Naive B cell (primary cell): ENCODE results near the gene RASD2. TPM values are rescaled to one million over a fixed set of nuclear protein-coding genes. Genes with fewer than 3 reads are reported as not detected.
A peak's percentile ranks its signal among the peaks of the same experiment; 100 is the strongest.

ENCODE experiments used
- ATAC-seq, 2 donors: fragments of 150-1000 bp; cut with Tn5 transposase; 2 replicates each; pipeline ENCODE4 v1.10.0; 2021; ENCODE audit warnings: low read depth in 2 of 2, mild to moderate bottlenecking in 2 of 2, moderate library complexity in 2 of 2
- DNase-seq: peaks from one replicate; pipeline ENCODE4 v3.0.0; 2022
- H3K27ac Mint-ChIP-seq, 6 donors: one replicate each; pipeline ENCODE4 v1.8.0; 2020 to 2022; ENCODE audit warnings: mild to moderate bottlenecking in 6 of 6, mixed read lengths in 6 of 6, moderate library complexity in 5 of 6, inconsistent platforms in 2 of 6
- H3K27me3 Mint-ChIP-seq, 3 donors: one replicate each; pipeline ENCODE4 v1.8.0; 2021 to 2022; ENCODE audit warnings: mixed read lengths in 3 of 3, mild to moderate bottlenecking in 1 of 3
- H3K36me3 Mint-ChIP-seq, 2 donors: one replicate each; pipeline ENCODE4 v1.8.0; 2020 to 2022; ENCODE audit warnings: mixed read lengths in 2 of 2, inconsistent platforms in 1 of 2, mild to moderate bottlenecking in 1 of 2
- H3K4me1 Mint-ChIP-seq, 3 donors: one replicate each; pipeline ENCODE4 v1.8.0; 2020 to 2022; ENCODE audit warnings: mixed read lengths in 3 of 3, inconsistent platforms in 1 of 3, mild to moderate bottlenecking in 1 of 3, moderate library complexity in 1 of 3
- H3K4me3 Mint-ChIP-seq, 8 donors: one replicate each; pipeline ENCODE4 v1.8.0; 2020 to 2022; ENCODE audit warnings: mild to moderate bottlenecking in 8 of 8, mixed read lengths in 8 of 8, moderate library complexity in 8 of 8, inconsistent platforms in 2 of 8
- H3K9me3 Mint-ChIP-seq, 7 donors: one replicate each; pipeline ENCODE4 v1.8.0; 2020 to 2022; ENCODE audit warnings: mixed read lengths in 7 of 7, mild to moderate bottlenecking in 5 of 7, inconsistent platforms in 2 of 7, moderate library complexity in 1 of 7
- polyA plus RNA-seq, 6 donors: library from polyadenylated mRNA; unstranded; fragments of 300-500 nt; fragmentation: Illumina TruSeq; gene quantifications; one replicate each; pipeline ENCODE4 v1.2.3, GENCODE V29; 2021; ENCODE audit warnings: low read depth in 6 of 6

The RASD2 gene
- polyA plus RNA-seq, 6 donors from 2014 or later, result not detected

GRCh38 chr22:35561796-35562526, 21.3 kb downstream of the RASD2 start:
- no peak overlapping the region for H3K27ac Mint-ChIP-seq
- peaks cover 0 to 9% of the 10 kb centered on the region in 2 donors for H3K36me3 Mint-ChIP-seq
- no peak for DNase-seq
- H3K4me3 Mint-ChIP-seq, result no peak overlapping the region
- H3K9me3 Mint-ChIP-seq, result peaks cover 0 to 5% (median 0%) of the 10 kb centered on the region in 7 donors
- H3K4me1 Mint-ChIP-seq, result peaks cover 0 to 4% (median 0%) of the 10 kb centered on the region in 3 donors
- peaks cover 31 to 70% (median 67%) of the 10 kb centered on the region in 3 donors for H3K27me3 Mint-ChIP-seq
- no peak for ATAC-seq

- no peak overlapping the region for H3K27ac Mint-ChIP-seq
- no peak overlapping the region for H3K4me3 Mint-ChIP-seq
- peaks cover 28 to 64% (median 61%) of the 10 kb centered on the region in 3 donors for H3K27me3 Mint-ChIP-seq
- DNase-seq (no peak), ATAC-seq (no peak)
- peaks cover 0 to 4% (median 0%) of the 10 kb centered on the region in 3 donors for H3K4me1 Mint-ChIP-seq
- H3K9me3 Mint-ChIP-seq, result peaks cover 0 to 5% (median 0%) of the 10 kb centered on the region in 7 donors
- peaks cover 0 to 9% of the 10 kb centered on the region in 2 donors for H3K36me3 Mint-ChIP-seq
These were observed 22.6 kb downstream of the RASD2 start for GRCh38 chr22:35563211-35563610.

- H3K27me3 Mint-ChIP-seq, result peaks cover 33 to 69% (median 69%) of the 10 kb centered on the region in 3 donors
- no peak overlapping the region for H3K4me3 Mint-ChIP-seq
- DNase-seq (no peak), ATAC-seq (no peak)
- peaks cover 0 to 9% of the 10 kb centered on the region in 2 donors for H3K36me3 Mint-ChIP-seq
- peaks cover 0 to 3% (median 0%) of the 10 kb centered on the region in 7 donors for H3K9me3 Mint-ChIP-seq
- peak overlapping the region in 1 of 6 donors; percentile 4 for H3K27ac Mint-ChIP-seq
- peaks cover 0 to 4% (median 0%) of the 10 kb centered on the region in 3 donors for H3K4me1 Mint-ChIP-seq
These were observed 24.6 kb downstream of the RASD2 start for GRCh38 chr22:35564975-35565867.

- no peak overlapping the region for H3K27ac Mint-ChIP-seq
- peaks cover 25 to 52% (median 49%) of the 10 kb centered on the region in 3 donors for H3K27me3 Mint-ChIP-seq
- no peak for DNase-seq
- no peaks in the 10 kb centered on the region for H3K36me3 Mint-ChIP-seq
- no peak for ATAC-seq
- H3K4me1 Mint-ChIP-seq, result peaks cover 0 to 4% (median 0%) of the 10 kb centered on the region in 3 donors
- H3K4me3 Mint-ChIP-seq, result no peak overlapping the region
- no peaks in the 10 kb centered on the region for H3K9me3 Mint-ChIP-seq
These were observed 26.9 kb downstream of the RASD2 start for GRCh38 chr22:35567351-35568141.

- Mint-ChIP-seq H3K4me1 (no peaks in the 10 kb centered on the region), H3K4me3 (no peak overlapping the region), H3K27me3 (peaks cover 23 to 45% (median 43%) of the 10 kb centered on the region in 3 donors), H3K27ac (peak overlapping the region in 1 of 6 donors; percentile 22), H3K9me3 (no peaks in the 10 kb centered on the region), H3K36me3 (no peaks in the 10 kb centered on the region)
- DNase-seq (no peak), ATAC-seq (no peak)
These were observed 28.4 kb downstream of the RASD2 start for GRCh38 chr22:35568751-35569739.

GRCh38 chr22:35569916-35570315, 29.3 kb downstream of the RASD2 start:
- Mint-ChIP-seq H3K27ac (peak overlapping the region in 1 of 6 donors; percentile 22), H3K9me3 (no peaks in the 10 kb centered on the region), H3K36me3 (no peaks in the 10 kb centered on the region), H3K27me3 (peaks cover 21 to 46% (median 37%) of the 10 kb centered on the region in 3 donors), H3K4me1 (no peaks in the 10 kb centered on the region), H3K4me3 (peak overlapping the region in 1 of 8 donors; percentile 23)
- no peak for ATAC-seq
- DNase-seq, result no peak

GRCh38 chr22:35570686-35571194, 30.1 kb downstream of the RASD2 start:
- H3K27me3 Mint-ChIP-seq, result peaks cover 16 to 38% (median 36%) of the 10 kb centered on the region in 3 donors
- H3K4me3 Mint-ChIP-seq, result no peak overlapping the region
- H3K27ac Mint-ChIP-seq, result no peak overlapping the region
- DNase-seq (no peak), ATAC-seq (no peak)
- H3K36me3 Mint-ChIP-seq, result no peaks in the 10 kb centered on the region
- no peaks in the 10 kb centered on the region for H3K4me1 Mint-ChIP-seq
- no peaks in the 10 kb centered on the region for H3K9me3 Mint-ChIP-seq

GRCh38 chr22:35572556-35572955, 31.9 kb downstream of the RASD2 start:
- H3K27ac Mint-ChIP-seq, result no peak overlapping the region
- ATAC-seq (no peak), DNase-seq (no peak)
- peaks cover 16 to 35% (median 31%) of the 10 kb centered on the region in 3 donors for H3K27me3 Mint-ChIP-seq
- H3K4me1 Mint-ChIP-seq, result peaks cover 0 to under 1% (median 0%) of the 10 kb centered on the region in 3 donors
- no peaks in the 10 kb centered on the region for H3K36me3 Mint-ChIP-seq
- H3K4me3 Mint-ChIP-seq, result no peak overlapping the region
- no peaks in the 10 kb centered on the region for H3K9me3 Mint-ChIP-seq

GRCh38 chr22:35575116-35575748, 34.6 kb downstream of the RASD2 start:
- no peaks in the 10 kb centered on the region for H3K36me3 Mint-ChIP-seq
- H3K4me1 Mint-ChIP-seq, result peaks cover 0 to 5% (median 0%) of the 10 kb centered on the region in 3 donors
- H3K27me3 Mint-ChIP-seq, result peaks cover 4 to 29% (median 11%) of the 10 kb centered on the region in 3 donors
- H3K9me3 Mint-ChIP-seq, result peaks cover 0 to 6% (median 0%) of the 10 kb centered on the region in 7 donors
- H3K4me3 Mint-ChIP-seq, result peak overlapping the region in 1 of 8 donors; percentile 9
- ATAC-seq, result peak in 1 of 2 donors; percentile 28
- H3K27ac Mint-ChIP-seq, result no peak overlapping the region
- DNase-seq, result no peak

- H3K36me3 Mint-ChIP-seq, result no peaks in the 10 kb centered on the region
- H3K4me1 Mint-ChIP-seq, result peaks cover 0 to 5% (median 0%) of the 10 kb centered on the region in 3 donors
- H3K4me3 Mint-ChIP-seq, result no peak overlapping the region
- ATAC-seq, result no peak
- H3K27ac Mint-ChIP-seq, result no peak overlapping the region
- H3K27me3 Mint-ChIP-seq, result peaks cover 4 to 23% (median 11%) of the 10 kb centered on the region in 3 donors
- H3K9me3 Mint-ChIP-seq, result peaks cover 0 to 6% (median 0%) of the 10 kb centered on the region in 7 donors
- DNase-seq, result no peak
These were observed 36.0 kb downstream of the RASD2 start for GRCh38 chr22:35576671-35577070.

- Mint-ChIP-seq H3K4me1 (peaks cover 1 to 5% (median 2%) of the 10 kb centered on the region in 3 donors), H3K27me3 (peaks cover 4 to 23% (median 11%) of the 10 kb centered on the region in 3 donors), H3K36me3 (no peaks in the 10 kb centered on the region), H3K27ac (no peak overlapping the region), H3K9me3 (peaks cover 0 to 6% (median 0%) of the 10 kb centered on the region in 7 donors), H3K4me3 (no peak overlapping the region)
- DNase-seq (no peak), ATAC-seq (no peak)
These were observed 37.4 kb downstream of the RASD2 start for GRCh38 chr22:35577799-35578659.
